HG03565 (cell line): ENCODE results near the gene CSF1R.

Experiments used
- ATAC-seq: cut with Tn5 transposase; IDR thresholded peaks from one replicate; pipeline ENCODE4 v1.9.1; 2021; ENCODE audit warnings: mild to moderate bottlenecking, moderate library complexity; ENCODE audit not compliant: unreplicated experiment

The CSF1R gene

GRCh38 chr5:150085950-150086715 is at the start of gene CSF1R:
Gene CSF1R (minus strand): TSS chr5:150086554. CDS start chr5:150086427, 127 bp downstream.
- ATAC-seq, result no peak

- ATAC-seq, result no peak
Observed at GRCh38 chr5:150135557-150136304, 49.4 kb upstream of the CSF1R start.

- no peak for ATAC-seq
Observed at GRCh38 chr5:150134198-150134588, 47.8 kb upstream of the CSF1R start.

- no peak for ATAC-seq
Observed at GRCh38 chr5:150133581-150134197, 47.3 kb upstream of the CSF1R start.

GRCh38 chr5:150132740-150133139 is 46.4 kb upstream of the CSF1R start:
- ATAC-seq, result no peak

GRCh38 chr5:150131978-150132694 is 45.8 kb upstream of the CSF1R start:
- ATAC-seq, result no peak

GRCh38 chr5:150131461-150131860 is 45.1 kb upstream of the CSF1R start:
- ATAC-seq, result no peak

GRCh38 chr5:150130493-150130922 is 44.2 kb upstream of the CSF1R start:
- ATAC-seq, result no peak

GRCh38 chr5:150129813-150130492 is 43.6 kb upstream of the CSF1R start:
- ATAC-seq, result no peak

- ATAC-seq, result no peak
Observed at GRCh38 chr5:150129454-150129812, 43.1 kb upstream of the CSF1R start.

GRCh38 chr5:150126921-150127265 is 40.5 kb upstream of the CSF1R start:
- ATAC-seq, result no peak

GRCh38 chr5:150126199-150126920 is 40.0 kb upstream of the CSF1R start:
- no peak for ATAC-seq

- no peak for ATAC-seq
Observed at GRCh38 chr5:150125334-150125733, 39.0 kb upstream of the CSF1R start.

- no peak for ATAC-seq
Observed at GRCh38 chr5:150124596-150124995, 38.2 kb upstream of the CSF1R start.

GRCh38 chr5:150124111-150124557 is 37.8 kb upstream of the CSF1R start:
- no peak for ATAC-seq

GRCh38 chr5:150123542-150123941 is 37.2 kb upstream of the CSF1R start:
- ATAC-seq, result no peak

- no peak for ATAC-seq
Observed at GRCh38 chr5:150122536-150123481, 36.5 kb upstream of the CSF1R start.

GRCh38 chr5:150122158-150122510 is 35.8 kb upstream of the CSF1R start:
- ATAC-seq, result peak; percentile 63
